HG03442 (cell line): ENCODE data around the gene STXBP5.
A peak's percentile ranks its signal among the peaks of the same experiment; 100 is the strongest.

Source experiments
- ATAC-seq: cut with Tn5 transposase; IDR thresholded peaks from one replicate; pipeline ENCODE4 v1.9.1; 2021; ENCODE audit warnings: mild to moderate bottlenecking, moderate library complexity; ENCODE audit not compliant: unreplicated experiment

The STXBP5 gene

DNA sequence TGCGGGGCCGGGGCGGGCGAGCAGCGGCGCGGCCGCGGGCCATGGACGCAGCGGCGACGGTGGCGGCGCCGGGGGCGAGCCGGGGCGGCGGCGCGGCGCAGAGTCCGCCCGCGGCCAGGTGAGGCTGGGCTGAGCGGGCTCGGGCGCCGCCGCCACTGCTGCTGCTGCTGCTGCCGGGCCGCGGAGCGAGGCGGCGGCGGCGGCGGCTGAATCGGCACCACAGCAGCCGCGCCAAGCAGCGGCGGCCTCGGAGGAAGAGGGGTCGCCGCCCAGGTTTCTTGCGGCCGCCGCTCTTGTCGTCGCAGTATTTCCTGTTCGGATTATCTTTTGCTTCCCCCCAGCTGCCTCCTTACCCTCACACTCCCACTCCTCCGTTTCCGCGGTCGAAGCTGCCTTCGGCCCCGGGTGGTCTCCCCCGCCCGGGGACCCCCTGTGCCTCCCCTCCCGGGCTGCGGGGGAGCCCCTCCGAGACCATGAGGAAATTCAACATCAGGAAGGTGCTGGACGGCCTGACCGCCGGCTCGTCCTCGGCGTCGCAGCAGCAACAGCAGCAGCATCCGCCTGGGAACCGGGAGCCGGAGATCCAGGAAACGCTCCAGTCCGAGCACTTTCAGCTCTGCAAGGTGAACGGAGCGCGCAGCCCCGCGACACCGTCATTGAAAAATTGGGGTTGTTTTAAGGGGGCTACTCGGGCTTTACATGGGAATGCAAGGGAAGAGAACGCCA is at the start of gene STXBP5:
TSS of gene STXBP5 (plus strand) at position 358 of the 726 bp plus-strand sequence. CDS start at position 474, 116 bp downstream.
- ATAC-seq = peak; percentile 22

GRCh38 chr6:147154454-147154853 is 49.8 kb upstream of the STXBP5 start:
- no peak for ATAC-seq

DNA sequence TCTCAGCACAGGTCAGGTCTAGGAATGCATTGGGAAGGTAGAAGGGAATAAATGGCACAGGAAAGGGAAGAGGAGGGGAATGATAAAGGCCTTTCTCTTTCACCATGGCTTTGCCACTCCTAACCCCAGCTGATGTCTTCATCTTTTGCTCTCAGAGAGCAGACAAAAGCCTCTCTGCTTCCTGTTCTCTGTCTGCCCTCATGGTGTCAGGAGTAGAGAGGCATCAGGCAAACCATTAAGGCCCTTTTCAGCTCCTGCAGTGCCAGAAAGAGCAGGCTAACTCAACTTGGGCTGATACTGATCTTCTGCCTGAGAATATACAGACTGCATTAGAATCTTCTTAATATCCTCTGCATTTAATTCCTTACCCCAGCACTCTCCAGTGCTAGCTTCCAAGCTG is 48.0 kb upstream of the STXBP5 start:
- no peak for ATAC-seq

- no peak for ATAC-seq
These were observed 47.3 kb upstream of the STXBP5 start for GRCh38 chr6:147156799-147157382.

GRCh38 chr6:147157930-147158329 is 46.3 kb upstream of the STXBP5 start:
- no peak for ATAC-seq

DNA sequence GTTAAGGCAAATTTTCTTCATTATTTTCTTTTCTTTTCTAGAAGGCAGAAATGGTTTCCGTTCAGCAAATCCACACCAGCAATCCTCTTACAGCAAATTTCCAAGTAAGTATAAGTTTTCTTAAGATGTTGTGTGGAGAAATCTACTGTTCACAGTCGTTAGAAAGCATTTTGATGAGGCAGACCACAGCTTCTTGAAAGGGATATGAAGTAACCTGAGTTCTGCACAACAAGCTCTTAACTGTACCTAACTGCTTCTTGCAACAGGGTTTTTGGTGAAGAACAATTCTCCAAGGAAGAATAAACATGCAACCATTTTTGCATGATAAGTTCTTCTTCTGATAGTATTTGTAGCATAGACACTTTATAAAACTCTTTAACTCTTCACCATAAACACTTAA is 45.3 kb upstream of the STXBP5 start:
- no peak for ATAC-seq

- no peak for ATAC-seq
These were observed 44.5 kb upstream of the STXBP5 start for GRCh38 chr6:147159536-147160374.

GRCh38 chr6:147160593-147160992 is 43.6 kb upstream of the STXBP5 start:
- ATAC-seq = no peak

GRCh38 chr6:147161253-147161973 is 42.8 kb upstream of the STXBP5 start:
- no peak for ATAC-seq

DNA sequence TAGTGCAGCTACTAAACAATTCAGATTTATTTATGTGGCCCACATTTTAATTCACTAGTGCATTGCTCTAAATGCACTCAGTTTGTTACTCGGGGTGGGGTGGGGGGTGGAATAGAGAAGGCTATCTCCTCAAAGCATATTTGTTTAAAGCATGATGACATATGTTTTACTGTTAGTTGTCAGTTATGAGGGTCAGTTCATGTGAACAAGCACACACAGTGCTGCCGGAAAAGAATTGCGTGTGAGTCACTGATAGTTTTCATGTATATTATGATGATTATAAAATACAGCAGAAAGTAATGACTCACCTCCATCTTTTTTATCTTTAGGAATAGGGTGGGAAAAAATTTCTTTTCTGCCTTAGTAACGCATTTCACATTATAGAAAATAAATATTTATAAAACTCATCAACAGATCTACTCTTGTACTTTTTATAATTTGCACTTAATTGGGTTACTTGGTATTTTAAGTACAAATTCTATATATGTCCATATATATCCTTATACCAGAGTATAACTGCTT is 42.2 kb upstream of the STXBP5 start:
- ATAC-seq = no peak

GRCh38 chr6:147164761-147165160 is 39.5 kb upstream of the STXBP5 start:
- no peak for ATAC-seq

- no peak for ATAC-seq
These were observed 37.8 kb upstream of the STXBP5 start for GRCh38 chr6:147166360-147166944.

GRCh38 chr6:147166992-147167391 is 37.2 kb upstream of the STXBP5 start:
- ATAC-seq = no peak

DNA sequence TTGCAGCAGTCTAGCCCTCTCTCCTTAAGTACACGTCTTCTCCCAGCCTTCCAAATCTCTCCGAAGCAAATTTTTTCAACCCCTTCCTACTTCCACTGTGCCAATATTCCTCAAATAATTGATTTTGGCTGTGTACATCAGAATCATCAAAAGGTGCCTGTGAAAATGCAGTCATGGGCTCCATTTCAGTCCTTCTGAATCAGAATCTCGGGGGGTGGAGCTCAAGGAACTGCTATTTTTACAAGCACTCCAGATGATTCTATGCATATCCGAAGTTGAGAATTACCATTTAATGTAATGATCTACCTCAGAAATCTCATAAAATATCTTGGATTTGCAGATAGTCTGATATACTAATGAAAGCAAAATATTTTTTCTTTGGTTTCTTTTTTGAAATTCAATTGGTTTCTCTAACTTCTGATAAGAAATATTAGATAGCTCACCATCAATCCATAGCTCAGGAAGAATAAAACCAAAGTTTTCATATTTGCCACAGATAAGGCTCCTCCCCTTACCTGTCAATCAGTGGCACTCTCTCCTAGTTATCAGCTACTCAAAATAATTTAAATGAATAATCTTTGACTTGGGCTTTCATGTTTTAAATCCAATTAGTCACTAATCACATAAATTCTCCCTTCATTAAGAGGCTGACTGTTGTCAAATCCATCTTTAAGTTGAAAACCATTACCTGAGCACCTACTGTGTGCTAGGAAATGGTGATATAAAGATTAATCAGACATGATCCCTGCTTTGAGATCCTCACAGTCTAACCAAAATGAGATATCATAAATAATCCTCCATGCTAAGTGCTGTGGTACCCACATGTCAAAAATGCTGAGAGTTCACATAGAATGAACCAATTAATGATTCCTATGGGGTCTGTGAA is 36.4 kb upstream of the STXBP5 start:
- no peak for ATAC-seq

- ATAC-seq = no peak
These were observed 34.7 kb upstream of the STXBP5 start for GRCh38 chr6:147169529-147169928.

DNA sequence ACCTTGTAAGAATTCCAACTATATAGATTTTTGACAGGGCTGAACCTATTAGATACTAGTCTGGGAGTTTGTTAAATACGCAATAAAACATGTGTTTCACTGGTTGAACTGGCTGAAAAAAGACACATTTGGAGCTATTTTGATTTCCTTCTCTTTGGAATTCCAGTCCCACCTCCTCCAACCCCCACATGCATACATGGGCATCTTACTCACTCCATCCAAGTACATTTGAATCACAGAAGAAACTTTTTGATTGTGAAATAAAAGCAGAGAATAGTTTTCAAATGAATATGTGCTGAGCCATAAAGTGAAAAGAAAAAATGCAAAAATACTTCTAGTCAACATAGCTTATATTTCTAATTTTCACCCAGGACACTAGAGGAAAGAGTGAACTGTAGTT is 33.9 kb upstream of the STXBP5 start:
- no peak for ATAC-seq

- no peak for ATAC-seq
These were observed 31.1 kb upstream of the STXBP5 start for GRCh38 chr6:147173140-147173539.

- ATAC-seq = no peak
These were observed 30.4 kb upstream of the STXBP5 start for GRCh38 chr6:147173675-147174308.

DNA sequence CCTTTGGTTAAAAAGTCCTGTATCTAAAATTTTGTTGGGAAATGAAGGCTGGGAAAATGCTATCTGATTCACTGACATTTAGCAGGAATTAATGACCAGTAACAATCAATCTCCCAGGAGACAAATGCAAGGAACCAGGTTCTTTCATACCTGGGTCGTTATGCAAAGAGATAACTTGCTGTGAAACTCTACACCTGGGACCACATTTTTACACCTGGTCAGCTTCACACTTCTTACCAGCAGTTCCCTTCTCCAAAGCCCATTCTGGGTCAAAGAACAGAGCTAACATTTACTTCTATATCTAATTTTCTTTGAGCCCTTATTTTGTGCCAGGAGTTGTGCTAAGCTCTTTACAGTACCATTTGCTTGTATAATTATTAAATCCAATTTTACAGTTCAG is 27.4 kb upstream of the STXBP5 start:
- no peak for ATAC-seq
